ENCODE results near the gene BMP7.
"Not testable (repeated sequence)": the region's sequence is repeated elsewhere in the genome, so short reads cannot be mapped to it uniquely, and the experiment has no call there.

BMP7 gene

GRCh38 chr20:57264908-57265335 lies 1.5 kb downstream of the BMP7 start:
- not testable (repeated sequence) for DNase-seq

DNA sequence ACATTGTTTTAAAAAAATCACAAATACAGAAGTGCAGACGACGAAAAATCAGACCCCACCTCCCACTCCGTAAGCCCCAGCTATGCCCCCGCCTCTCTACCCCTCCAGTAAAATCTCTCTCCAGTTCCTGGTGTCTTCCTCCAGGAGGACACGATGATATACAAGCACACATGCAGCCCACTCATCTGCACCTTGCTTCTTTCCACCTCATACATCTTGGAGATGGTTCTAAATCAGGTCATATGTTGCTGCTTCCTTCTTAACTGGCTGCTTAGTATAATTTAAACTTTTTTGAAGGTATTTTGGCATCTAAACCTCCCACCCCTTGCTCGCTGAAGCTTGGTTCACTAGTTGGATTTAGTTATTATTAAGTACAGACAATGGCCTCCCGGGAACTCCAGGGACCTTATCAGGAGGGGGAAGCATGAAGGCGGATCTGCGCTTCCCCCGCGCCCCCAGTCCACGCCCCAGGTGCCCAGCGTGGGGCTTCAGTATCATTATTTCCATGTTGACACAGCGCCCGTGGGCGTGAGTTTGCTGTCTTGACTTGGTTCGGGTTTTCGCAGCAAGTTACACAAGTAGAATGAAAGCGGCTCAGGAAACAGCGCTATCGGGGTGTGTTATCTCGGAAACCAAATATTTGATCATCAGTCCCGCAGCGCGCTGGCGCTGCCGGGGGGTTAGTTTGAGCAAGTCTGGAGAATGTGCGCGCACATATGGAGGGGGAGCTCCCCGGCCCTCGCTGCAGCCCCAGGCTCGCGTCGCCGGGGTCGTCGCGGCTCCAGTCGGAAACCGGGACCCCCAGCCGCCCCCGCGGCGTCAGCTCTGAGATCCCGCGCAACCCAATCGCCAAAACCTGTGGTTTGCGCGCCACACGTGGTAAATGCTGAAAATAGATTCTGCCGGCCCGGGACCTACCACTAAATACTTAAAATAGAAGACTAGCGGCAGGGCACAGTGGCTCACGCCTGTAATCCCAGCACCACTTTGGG lies 2.3 kb downstream of the BMP7 start:
- no peak for DNase-seq

- DNase-seq = no peak
Measured at GRCh38 chr20:57262784-57263609, 3.4 kb downstream of the BMP7 start.

DNA sequence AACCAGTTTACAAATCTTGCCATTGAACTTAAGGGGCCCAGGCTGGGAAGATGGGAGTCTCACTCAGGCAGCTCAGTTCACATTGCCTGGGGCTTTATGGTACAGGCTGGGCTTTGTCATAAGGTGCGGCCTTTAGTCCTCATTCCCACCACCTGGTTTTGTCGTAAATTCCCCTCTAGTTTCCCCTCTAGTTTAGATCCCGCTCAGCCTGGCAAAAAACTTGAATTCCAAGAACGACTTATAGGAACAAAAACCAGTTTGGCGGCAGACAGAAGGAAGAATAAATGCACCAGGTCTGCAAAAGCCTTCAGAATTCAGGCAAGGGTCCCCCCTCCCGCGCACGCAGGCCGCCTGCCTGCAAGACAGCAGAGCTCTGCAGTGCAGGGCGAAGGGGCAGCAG lies 4.1 kb downstream of the BMP7 start:
- DNase-seq = no peak

DNA sequence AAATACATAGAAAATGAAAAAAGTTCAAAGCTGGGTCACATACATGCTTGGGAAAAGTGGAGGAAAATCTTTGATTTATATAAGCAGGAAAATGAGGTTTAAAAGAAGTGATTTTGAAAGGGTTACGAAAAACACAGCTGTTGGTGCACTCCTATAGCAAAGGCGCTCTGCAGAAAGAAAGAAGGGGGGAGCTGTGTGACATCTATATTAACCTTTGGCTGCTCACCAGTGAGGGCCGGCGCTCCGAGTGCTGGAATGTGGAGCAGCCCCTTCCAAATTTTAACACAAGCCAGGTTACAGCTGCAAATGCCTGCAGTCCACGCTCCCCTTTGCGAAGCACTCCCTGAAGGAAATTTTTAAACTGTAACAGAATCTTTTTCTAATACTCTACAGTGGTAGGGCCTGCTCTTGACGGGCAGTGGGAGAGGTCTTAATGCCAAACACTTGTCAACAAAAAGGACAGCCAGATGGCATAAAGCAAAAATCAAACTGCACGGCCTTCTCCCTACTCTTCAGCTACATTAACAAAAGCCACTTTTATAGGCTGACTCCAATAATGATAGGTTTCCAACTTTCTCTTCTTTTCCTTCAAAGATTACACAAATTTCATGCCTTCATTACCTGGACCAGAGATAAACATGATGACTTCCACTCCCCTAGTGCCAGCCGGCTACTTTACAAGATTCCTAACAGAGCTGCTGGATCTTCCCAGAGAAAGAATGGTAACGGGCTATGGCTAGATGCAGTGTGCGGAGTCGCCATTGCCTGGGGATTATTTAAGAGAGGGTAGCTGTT lies 4.8 kb downstream of the BMP7 start:
- DNase-seq = no peak

- DNase-seq = peak; percentile 13
Measured at GRCh38 chr20:57260934-57261333, 5.5 kb downstream of the BMP7 start.

DNA sequence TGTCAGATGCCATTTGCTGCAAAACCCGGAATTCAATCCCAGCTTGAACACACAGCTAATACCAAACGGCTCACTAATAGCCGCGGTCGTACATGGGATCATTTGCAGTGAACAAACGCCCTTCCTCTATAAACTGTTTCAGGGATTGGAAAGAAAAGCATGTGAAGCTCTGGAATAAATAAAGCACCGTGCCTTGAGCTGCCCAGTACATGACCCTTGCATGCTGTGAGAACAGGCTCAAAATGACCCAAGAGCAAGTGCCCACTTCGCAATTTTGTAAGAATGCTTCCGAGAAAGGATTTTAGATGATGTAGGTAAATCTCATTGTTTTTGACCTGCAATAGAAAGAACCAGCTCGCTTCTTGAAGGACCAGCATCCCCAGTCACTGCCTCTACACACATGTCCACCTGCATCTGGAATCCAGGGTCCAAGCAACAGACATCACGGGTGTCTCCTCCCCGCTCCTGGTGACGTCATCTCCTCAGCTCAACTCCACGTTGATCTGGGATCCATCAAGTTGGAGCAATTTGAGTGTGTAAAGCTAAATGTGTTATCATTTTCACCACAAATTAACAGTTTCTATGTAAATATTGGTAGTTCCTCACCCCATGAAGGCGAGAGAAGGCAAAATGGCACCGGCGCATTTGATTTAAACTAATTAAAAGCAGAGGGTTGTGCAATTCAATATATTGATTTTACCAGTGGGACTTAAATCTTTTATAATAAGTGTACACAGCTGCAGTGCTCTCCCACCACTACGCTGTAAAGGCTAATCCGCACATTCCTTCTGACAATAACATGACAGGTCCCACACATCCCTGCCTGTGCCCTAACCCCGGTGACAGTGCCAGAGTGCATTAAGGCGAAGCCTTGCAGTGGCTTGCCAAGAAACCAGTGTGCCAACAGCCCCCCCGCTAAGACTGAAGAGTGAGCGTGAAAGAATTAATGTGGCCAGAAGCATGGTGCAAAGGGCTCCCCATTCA lies 6.2 kb downstream of the BMP7 start:
- DNase-seq = no peak

- DNase-seq = no peak
Measured at GRCh38 chr20:57259121-57259937, 7.1 kb downstream of the BMP7 start.

- DNase-seq = no peak
Measured at GRCh38 chr20:57257701-57258453, 8.6 kb downstream of the BMP7 start.

DNA sequence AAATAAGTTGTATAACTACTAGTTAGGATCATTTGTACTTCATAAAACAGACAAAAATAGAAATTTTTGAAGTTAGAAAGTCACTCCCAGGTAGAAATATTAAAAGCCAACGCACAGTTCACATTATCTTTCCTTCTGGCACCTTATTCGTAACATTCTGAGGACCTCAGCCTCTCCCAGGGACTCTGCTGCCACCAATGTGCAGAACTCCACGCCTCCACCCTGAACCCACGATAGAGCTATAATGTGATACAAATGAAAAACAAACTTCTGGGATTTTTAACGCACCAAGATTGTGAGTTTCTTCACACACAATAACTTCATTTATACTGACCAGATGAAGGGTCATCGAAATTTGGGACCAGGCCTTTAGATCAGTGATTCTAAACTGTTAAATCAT lies 9.5 kb downstream of the BMP7 start:
- DNase-seq = no peak

DNA sequence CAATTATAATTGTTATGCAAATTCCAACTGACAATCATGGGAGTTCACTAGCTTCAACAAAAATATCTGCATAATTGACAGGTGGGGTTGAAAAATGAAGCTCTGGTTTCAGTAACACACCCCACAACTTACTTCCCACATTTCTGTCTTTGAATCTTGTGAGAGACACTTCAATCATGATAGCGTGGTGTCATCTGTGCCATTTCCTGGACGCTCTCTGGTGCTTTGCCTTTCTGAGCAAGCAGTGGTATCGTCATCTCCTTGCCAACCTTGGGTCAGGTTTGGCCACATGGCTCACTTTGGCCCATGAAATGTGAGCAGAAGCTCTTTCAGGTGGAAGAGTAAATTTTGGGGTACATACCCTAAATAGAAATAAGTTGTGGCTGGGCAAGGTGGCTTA lies 10.2 kb downstream of the BMP7 start:
- DNase-seq = no peak

- no peak for DNase-seq
Measured at GRCh38 chr20:57255183-57255582, 11.3 kb downstream of the BMP7 start.

DNA sequence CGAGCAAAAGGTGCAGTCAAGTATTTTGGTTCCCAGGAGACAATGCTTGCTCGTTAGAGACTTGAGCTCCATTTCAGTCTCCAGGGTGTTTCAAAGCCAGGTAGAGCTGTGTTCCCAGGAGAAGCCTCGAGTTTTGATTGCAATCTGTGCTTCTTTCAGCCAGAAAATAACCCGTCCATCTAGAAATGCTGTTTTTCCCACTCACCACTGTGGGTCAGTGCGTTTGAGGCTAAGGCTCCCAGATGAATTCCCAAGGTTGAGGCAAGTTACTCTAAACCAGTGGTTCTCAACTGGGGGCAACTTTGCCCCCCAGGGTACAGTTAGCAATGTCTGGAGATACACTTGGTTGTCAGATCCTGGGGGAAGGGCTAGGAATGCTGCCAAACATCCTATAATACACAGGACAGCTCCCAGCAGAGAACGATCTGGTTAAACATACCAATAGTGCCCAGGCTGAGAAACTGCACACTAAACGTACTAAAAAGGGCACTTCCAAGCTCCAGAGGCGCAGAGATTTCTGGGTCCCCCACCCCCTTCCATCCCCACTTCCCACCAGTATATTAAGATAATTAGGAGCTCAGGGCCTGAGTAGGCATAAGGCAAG lies 13.8 kb downstream of the BMP7 start:
- DNase-seq = no peak

- no peak for DNase-seq
Measured at GRCh38 chr20:57251949-57252348, 14.5 kb downstream of the BMP7 start.

DNA sequence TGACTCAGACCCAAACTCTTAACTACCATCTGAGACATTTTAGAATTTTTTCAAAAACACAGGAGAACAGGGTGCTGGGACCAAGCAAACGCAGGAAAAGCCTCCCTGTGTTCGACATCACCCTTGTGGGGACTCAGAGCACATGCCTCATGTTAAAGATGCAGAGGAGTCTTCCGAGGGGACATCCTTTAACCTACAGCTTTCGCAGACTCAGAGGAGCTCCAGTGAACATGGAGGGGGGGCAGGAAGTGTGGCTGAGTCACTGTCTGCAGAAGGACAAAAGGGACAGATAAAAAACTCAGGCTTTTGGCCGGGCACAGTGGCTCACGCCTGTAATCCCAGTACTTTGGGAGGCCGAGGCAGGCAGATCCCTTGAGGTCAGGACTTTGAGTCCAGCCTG lies 15.1 kb downstream of the BMP7 start:
- no peak for DNase-seq

- DNase-seq = no peak
Measured at GRCh38 chr20:57250607-57251343, 15.7 kb downstream of the BMP7 start.

DNA sequence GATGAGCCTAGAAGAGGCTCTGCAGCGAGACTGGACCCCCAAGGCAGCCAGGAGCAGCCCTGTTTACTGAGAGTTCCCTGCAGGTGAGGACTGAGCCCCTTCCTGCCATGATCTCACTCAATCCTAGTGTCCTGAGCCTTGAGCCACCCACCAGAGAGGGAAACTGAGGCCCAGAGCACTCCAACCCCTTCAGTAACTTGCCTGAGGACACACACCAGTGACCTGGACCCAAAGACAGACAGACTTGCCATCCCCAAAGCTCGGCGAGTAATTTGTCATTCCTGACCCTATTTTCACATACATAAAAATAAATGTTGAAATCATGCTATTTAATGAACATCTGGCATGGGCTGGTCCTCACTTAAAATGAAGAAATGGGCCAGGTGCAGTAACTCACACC lies 16.7 kb downstream of the BMP7 start:
- DNase-seq = no peak

GRCh38 chr20:57249073-57249472 lies 17.4 kb downstream of the BMP7 start:
- no peak for DNase-seq
